Mesodermal cell (in vitro differentiated cells): ENCODE measurements around the gene USF2.
"Not testable (repeated sequence)": the region's sequence is repeated elsewhere in the genome, so short reads cannot be mapped to it uniquely, and the experiment has no call there.

Experiments used
- H3K27ac ChIP-seq: 2 replicates; pipeline ENCODE4 v1.7.0; 2013; ENCODE audit warnings: mild to moderate bottlenecking, low read depth, low read length, moderate library complexity; ENCODE audit not compliant: severe bottlenecking
- H3K36me3 ChIP-seq: 2 replicates; pipeline ENCODE4 v1.7.1; 2013; ENCODE audit warnings: mild to moderate bottlenecking, low read length, moderate library complexity; ENCODE audit not compliant: control insufficient read depth, insufficient read depth
- H3K4me1 ChIP-seq: one replicate; pipeline ENCODE4 v1.7.1; 2013; ENCODE audit warnings: mild to moderate bottlenecking, low read length; ENCODE audit not compliant: insufficient read depth, control insufficient read depth, poor library complexity, severe bottlenecking
- H3K4me3 ChIP-seq: 2 replicates; pipeline ENCODE4 v1.7.0; 2013; ENCODE audit warnings: low read length, control low read depth, mild to moderate bottlenecking; ENCODE audit not compliant: insufficient read depth, poor library complexity, severe bottlenecking; ENCODE audit errors: extremely low read depth
- H3K9me3 ChIP-seq: 2 replicates; pipeline ENCODE4 v1.7.1; 2013; ENCODE audit warnings: mild to moderate bottlenecking, low read length, moderate library complexity; ENCODE audit not compliant: control insufficient read depth
- WGBS, 2 experiments: methylation state at CpG; one replicate each; pipeline ENCODE4 v1.1.5; 2013; ENCODE audit warnings: missing lambda C conversion rate in 2 of 2; ENCODE audit not compliant: insufficient coverage in 2 of 2; 5-methylcytosine and 5-hydroxymethylcytosine counted together

Gene USF2

DNA sequence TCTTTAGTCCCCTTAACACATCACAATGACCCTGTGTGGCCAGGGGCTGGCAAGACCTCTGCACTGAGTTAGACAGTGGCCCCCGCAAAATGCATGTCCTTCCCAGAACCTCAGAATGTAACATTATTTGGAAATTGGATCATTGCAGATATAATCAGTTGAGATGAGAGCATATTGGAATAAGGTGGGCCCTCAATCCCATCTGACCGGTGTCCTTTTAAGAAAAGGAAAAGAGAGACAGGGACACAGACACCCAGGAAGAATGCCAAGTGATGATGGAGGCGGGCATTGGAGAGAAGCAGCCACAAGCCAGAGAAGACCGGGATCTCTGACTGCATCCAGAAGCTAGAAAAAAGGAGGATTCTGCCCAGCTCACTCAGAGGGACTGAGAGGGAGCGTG is 42.0 kb upstream of the USF2 start:
- Histone ChIP-seq H3K27ac (no peak overlapping the region), H3K9me3 (peaks cover 4% of the 10 kb centered on the region), H3K4me1 (no peaks in the 10 kb centered on the region), H3K36me3 (no peaks in the 10 kb centered on the region), H3K4me3 (no peak overlapping the region)
- WGBS, 2 experiments = 87 to 93% methylated on average over 4 to 5 of the region's 5 CpGs

DNA sequence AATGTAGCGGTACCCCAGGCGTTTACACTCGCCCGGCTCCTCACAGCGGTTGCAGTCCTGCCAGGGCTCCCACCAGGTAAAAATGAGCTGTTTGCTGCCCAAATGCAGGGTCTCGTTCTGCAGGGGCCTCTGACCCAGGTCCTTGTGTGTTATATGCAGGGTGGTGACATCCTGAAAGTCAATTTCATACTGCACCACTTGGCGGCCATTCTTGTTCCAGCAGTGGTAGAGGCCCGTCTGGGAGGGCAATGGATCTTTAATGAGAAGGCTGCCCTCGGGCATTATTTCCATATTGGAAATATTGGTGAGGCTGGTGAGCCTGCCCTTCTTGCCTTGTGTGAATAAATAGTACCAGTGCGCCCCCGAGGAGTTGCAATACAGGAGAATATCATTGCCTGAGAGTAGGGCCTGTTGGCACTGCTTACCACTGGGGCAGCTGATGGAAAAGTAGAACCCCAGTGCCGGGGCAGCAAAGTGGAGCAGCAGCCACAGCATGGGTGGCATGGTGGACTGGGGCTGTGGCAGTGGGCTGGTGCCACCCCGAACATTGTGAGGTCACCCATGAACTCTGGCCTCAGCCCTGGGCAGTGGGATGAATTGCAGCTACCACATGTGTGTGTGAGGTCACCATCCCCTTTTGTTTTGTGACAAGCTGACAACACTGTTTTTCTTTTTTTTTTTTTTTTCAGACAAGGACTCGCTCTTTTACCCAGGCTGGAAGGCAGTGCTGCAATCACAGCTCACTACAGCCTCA is 40.4 kb upstream of the USF2 start, which contains the start of gene FAM187B:
TSS of gene FAM187B (minus strand) at position 563 of the 754 bp plus-strand sequence. CDS start at position 504, 59 bp downstream.
- 89 to 91% methylated on average over 12 of the region's 14 CpGs for WGBS, 2 experiments
- Histone ChIP-seq H3K27ac (no peak within 1 kb of the TSS), H3K36me3 (no peaks in the 10 kb centered on the region), H3K4me1 (no peaks in the 10 kb centered on the region), H3K4me3 (no peak within 1 kb of the TSS), H3K9me3 (no peaks in the 10 kb centered on the region)

DNA sequence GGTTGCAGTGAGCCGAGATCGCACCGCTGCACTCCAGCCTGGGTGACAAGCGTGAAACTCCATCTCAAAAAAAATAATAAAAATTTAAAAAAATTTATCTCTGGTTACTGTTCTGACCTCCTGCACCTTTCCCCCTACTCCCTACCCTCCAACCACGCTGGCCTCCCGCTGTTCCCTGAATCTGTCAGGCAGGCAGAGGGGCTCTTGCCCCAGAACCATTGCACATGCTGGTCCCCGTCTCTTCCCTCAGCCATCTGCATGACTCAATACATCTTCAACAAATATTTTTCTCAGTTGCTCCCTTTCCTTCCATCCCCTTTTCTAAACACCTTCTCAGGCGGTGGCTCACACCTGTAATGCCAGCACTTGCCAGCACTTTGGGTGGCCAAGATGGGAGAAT is 39.2 kb upstream of the USF2 start:
- no peaks in the 10 kb centered on the region for H3K36me3 ChIP-seq
- no peak overlapping the region for H3K4me3 ChIP-seq
- 77 to 85% methylated on average over 3 to 5 of the region's 8 CpGs for WGBS, 2 experiments
- H3K9me3 ChIP-seq = no peaks in the 10 kb centered on the region
- H3K4me1 ChIP-seq = no peaks in the 10 kb centered on the region
- no peak overlapping the region for H3K27ac ChIP-seq

DNA sequence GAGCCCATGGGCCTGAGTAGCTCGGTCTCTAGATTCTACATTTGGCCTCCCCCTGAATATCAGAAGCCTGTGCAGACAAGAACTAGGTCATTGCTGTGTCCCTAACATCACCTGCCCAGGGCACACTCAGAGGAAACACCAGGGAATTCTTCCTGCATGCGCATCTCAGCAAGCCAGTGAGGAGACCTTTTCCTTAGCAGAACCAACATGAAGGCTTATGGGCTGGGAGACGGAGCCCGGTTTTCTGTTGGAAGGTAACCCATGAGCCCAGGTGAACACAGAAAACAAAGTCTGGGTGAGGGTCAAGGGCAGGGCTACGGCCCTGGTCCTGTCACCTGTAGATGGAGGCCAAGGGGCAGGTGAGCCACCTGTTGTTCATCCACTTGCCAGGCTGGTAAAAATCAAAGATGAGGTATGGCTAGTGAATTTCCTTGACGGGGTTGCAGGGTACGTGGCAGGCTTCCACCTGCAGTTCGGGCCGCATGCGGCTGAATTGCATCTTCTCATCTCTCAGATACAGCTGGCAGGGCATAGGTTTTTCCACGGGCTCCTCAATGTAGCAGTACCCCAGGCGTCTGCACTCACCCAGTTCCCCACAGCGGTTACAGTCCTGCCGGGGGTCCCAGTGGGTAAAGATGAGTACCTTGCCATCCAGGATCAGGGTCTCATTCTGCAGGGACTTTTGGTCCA is 36.7 kb upstream of the USF2 start:
- WGBS, 2 experiments = 94 to 98% methylated on average over 14 of the region's 14 CpGs
- Histone ChIP-seq H3K4me3 (no peak overlapping the region), H3K27ac (no peak overlapping the region), H3K36me3 (no peaks in the 10 kb centered on the region), H3K4me1 (no peaks in the 10 kb centered on the region), H3K9me3 (no peaks in the 10 kb centered on the region)

DNA sequence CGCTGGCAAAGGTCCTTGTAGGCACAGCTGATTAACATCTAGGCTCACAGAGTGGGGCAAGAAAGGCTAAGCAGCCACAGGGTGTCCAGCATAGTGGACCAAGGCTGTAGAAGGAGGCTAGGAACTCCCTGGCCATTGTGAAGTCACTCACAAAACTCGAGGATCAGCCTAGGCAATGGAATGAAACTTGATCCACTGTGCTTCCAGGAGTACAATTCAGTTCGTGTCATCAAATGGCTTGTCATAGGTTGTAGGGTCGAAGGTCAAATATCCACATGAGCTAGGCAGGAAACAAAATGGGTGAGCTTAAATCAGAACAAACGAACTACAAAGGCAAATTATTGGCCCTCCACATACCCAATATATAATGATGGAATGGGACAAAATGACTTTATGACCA is 35.9 kb upstream of the USF2 start:
- Histone ChIP-seq H3K4me3 (no peak overlapping the region), H3K9me3 (no peaks in the 10 kb centered on the region), H3K4me1 (no peaks in the 10 kb centered on the region), H3K36me3 (no peaks in the 10 kb centered on the region), H3K27ac (no peak overlapping the region)
- WGBS, 2 experiments = 71 to 76% methylated on average over 3 to 4 of the region's 5 CpGs

DNA sequence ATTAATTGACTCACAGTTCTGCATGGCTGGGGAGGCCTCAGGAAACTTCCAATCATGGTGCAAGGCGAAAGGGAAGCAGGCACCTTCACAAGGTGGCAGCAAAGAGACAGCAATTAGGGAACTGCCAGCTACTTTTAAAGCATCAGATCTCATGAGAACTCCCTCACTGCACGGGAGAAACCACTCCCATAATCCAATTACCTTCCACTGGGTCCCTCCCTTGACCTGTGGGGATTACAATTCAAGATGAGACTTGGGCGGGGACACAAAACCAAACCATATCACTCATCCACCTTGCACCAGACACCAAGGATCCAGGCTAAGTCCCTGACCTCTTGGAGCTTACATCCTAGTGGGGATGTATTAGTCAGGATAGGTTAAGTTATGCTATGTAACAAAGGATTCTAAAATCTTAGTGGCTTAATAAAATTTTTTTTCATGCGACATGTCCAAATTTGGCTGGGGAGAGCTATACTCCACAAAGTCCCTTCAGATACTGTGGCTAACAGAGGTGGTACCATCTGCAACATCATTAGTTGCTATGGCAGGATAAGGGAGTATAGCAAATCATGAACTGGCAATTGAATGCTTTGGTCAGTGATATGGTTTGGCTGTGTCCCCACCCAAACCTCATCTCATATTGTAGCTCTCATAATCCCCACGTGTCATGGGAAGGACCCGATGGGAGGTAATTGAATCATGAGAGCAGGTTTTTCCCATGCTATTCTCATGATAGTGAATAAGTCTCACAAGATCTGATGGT is 31.9 kb upstream of the USF2 start:
- Histone ChIP-seq H3K4me3 (no peak overlapping the region), H3K27ac (no peak overlapping the region), H3K36me3 (no peaks in the 10 kb centered on the region), H3K9me3 (peaks cover 12% of the 10 kb centered on the region), H3K4me1 (no peaks in the 10 kb centered on the region)
- whole genome bisulfite sequencing, 2 experiments = 50 to 55% methylated on average over 1 to 2 of the region's 6 CpGs

DNA sequence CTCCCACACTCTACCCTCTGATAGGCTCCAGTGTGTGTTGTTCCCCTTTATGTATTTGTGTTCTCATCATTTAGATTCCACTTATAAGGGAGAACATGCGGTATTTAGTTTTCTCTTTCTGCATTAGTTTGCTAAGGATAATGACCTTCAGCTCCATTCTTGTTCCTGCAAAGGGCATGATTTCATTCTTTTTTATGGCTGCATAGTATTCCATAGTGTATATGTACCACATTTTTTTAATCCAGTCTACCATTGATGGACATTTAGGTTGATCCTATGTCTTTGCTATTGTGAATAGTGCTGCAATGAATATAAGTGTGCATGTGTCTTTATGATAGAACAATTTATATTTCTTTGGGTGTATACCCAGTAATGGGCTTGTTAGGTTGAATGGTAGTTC is 29.2 kb upstream of the USF2 start:
- peaks cover 12% of the 10 kb centered on the region for H3K9me3 ChIP-seq
- not testable (repeated sequence) for H3K4me3 ChIP-seq, H3K4me1 ChIP-seq, H3K27ac ChIP-seq, H3K36me3 ChIP-seq
- no CpG with 5 or more reads among the region's 1 CpG for WGBS, 2 experiments

DNA sequence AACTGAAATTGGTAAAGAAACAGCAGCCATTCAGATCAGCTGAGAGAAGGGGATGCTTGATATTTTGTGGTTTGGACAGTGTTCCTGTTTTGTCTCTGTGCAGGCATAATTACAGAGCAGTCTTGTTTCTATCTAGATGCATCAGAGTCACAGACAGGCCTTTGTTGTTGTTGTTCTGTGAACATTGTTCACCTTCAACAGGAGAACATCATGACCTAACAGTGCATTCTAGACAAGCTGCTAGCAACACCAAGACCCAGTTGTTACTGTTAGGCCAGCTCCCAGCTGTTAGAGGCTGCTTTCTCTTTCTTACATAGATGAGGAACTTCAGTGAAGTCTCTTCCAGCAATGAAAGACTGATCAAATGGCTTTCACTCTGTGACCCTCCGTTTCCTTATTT is 28.4 kb upstream of the USF2 start:
- Histone ChIP-seq H3K9me3 (peaks cover 12% of the 10 kb centered on the region), H3K4me1 (no peaks in the 10 kb centered on the region), H3K27ac (no peak overlapping the region), H3K36me3 (no peaks in the 10 kb centered on the region), H3K4me3 (no peak overlapping the region)
- WGBS, 2 experiments = 100% methylated on average over 1 of the region's 1 CpG; no CpG with 5 or more reads in 1 of the 2 experiments

DNA sequence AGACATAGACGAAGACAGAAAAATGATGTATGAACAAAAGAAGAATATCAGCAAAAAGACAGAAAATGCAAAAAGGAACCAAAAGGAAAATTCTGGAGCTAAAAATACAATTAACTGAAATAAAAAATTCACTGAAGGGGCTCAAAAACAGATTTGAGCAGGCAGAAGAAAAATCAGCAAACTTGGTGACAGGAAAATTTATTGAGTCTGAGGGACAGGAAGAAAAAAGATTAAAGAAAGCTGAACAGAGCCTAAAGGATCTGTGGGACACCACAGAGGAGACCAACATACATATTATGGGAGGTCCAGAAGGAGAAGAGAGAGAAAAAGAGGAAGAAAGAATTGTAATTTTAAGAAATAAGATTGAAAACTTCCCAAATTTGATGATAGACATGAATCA is 27.3 kb upstream of the USF2 start:
- WGBS, 2 experiments = no CpG with 5 or more reads among the region's 1 CpG
- Histone ChIP-seq H3K9me3 (peaks cover 12% of the 10 kb centered on the region), H3K4me3 (no peak overlapping the region), H3K27ac (no peak overlapping the region), H3K36me3 (no peaks in the 10 kb centered on the region), H3K4me1 (no peaks in the 10 kb centered on the region)

DNA sequence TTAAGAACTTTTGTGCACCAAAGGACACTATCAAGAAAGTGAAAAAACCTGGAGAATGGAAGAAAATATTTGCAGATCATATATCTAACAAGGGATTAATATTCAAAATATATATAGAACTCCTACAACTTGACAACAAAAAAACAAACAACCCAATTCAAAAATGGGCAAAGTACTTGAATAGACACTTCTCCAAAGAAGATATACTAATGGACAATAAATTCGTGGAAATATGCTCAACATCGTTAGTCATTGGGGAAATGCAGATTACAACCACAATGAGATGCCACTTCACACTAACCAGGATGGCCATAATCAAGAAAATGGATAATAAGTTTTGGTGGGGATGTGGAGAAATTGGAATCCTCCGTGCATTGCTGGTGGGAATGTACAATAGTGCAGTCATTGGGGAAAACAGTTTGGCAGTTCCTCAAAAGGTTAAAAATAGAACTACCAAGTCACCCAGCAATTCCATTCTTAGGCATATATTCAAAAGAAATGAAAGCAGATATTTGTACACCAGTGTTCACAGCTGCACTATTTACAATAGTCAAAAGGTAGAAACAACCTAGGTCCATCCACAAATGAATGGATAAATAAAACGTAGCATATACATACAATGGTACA is 22.2 kb upstream of the USF2 start:
- H3K27ac ChIP-seq = no peak overlapping the region
- H3K4me3 ChIP-seq = no peak overlapping the region
- WGBS, 2 experiments = 88 to 100% methylated on average over 1 of the region's 4 CpGs
- H3K36me3 ChIP-seq = peaks cover 7% of the 10 kb centered on the region
- no peaks in the 10 kb centered on the region for H3K9me3 ChIP-seq
- H3K4me1 ChIP-seq = peaks cover 7% of the 10 kb centered on the region
